HG03280 (cell line): ENCODE results near the gene BMF.
"Not testable (repeated sequence)": the region's sequence is repeated elsewhere in the genome, so short reads cannot be mapped to it uniquely, and the experiment has no call there.

Source experiments
- ATAC-seq: cut with Tn5 transposase; IDR thresholded peaks from one replicate; pipeline ENCODE4 v1.9.1; 2021; ENCODE audit warnings: mild to moderate bottlenecking, moderate library complexity; ENCODE audit not compliant: unreplicated experiment

BMF gene

GRCh38 chr15:40088929-40089755 is 19.5 kb downstream of the BMF start:
- ATAC-seq: no peak

- no peak for ATAC-seq
Observed at GRCh38 chr15:40087991-40088928, 20.4 kb downstream of the BMF start.

- ATAC-seq: no peak
Observed at GRCh38 chr15:40087068-40087810, 21.4 kb downstream of the BMF start.

GRCh38 chr15:40085266-40085665 is 23.4 kb downstream of the BMF start:
- no peak for ATAC-seq

GRCh38 chr15:40084650-40085049 is 24.0 kb downstream of the BMF start:
- no peak for ATAC-seq

GRCh38 chr15:40082195-40082883 is 26.3 kb downstream of the BMF start:
- ATAC-seq: no peak

GRCh38 chr15:40081691-40082194 is 26.9 kb downstream of the BMF start:
- ATAC-seq: no peak

- ATAC-seq: no peak
Observed at GRCh38 chr15:40080847-40081246, 27.8 kb downstream of the BMF start.

- ATAC-seq: no peak
Observed at GRCh38 chr15:40080104-40080503, 28.6 kb downstream of the BMF start.

GRCh38 chr15:40079456-40079855 is 29.2 kb downstream of the BMF start:
- ATAC-seq: no peak

GRCh38 chr15:40075298-40076044 is 33.2 kb downstream of the BMF start:
- no peak for ATAC-seq

- ATAC-seq: not testable (repeated sequence)
Observed at GRCh38 chr15:40074656-40075055, 34.0 kb downstream of the BMF start.

- not testable (repeated sequence) for ATAC-seq
Observed at GRCh38 chr15:40073716-40074490, 34.8 kb downstream of the BMF start.

- ATAC-seq: no peak
Observed at GRCh38 chr15:40072216-40072990, 36.3 kb downstream of the BMF start.

- ATAC-seq: no peak
Observed at GRCh38 chr15:40070608-40071218, 38.0 kb downstream of the BMF start.

GRCh38 chr15:40070166-40070557 is 38.5 kb downstream of the BMF start:
- no peak for ATAC-seq
